ENCODE results near the gene ARID1A.

- TF ChIP-seq CTCF (IDR thresholded peaks at IDR 0.05): no peak
- no peak for TF ChIP-seq POLR2A (IDR thresholded peaks at IDR 0.05)
Observed at GRCh38 chr1:26740952-26741351, 45.1 kb downstream of the ARID1A start.

All from thyroid gland (tissue), 4 donors.